SK-N-SH treated with all-trans-retinoic acid at 6 μM for 48 hours (cell line): ENCODE data around the gene SERPINA10.
A peak's percentile ranks its signal among the peaks of the same experiment; 100 is the strongest.

Source experiments
- ATAC-seq: fragments of 200-7000 bp; cut with Tn5 transposase; 3 replicates; pipeline ENCODE4 v1.9.1; 2020; ENCODE audit warnings: mild to moderate bottlenecking, moderate library complexity
- ARNTL ChIP-seq: fragments of 450-650 bp; formaldehyde crosslinking; IDR thresholded peaks from 2 replicates; pipeline ENCODE4 v1.5.0; 2020; ENCODE audit warnings: low read depth, mild to moderate bottlenecking, moderate library complexity, borderline replicate concordance
- BACH2 ChIP-seq: fragments of 250-450 bp; sonication (Bioruptor Pico); IDR thresholded peaks from 2 replicates; pipeline ENCODE4 v1.9.0; 2021; ENCODE audit warnings: mild to moderate bottlenecking, borderline replicate concordance
- CREB5 ChIP-seq: fragments of 250-450 bp; sonication (Bioruptor Pico); IDR thresholded peaks from 2 replicates; pipeline ENCODE4 v1.5.1; 2020; ENCODE audit warnings: low read depth, mild to moderate bottlenecking, moderate library complexity
- CSDC2 ChIP-seq: fragments of 250-450 bp; sonication (Bioruptor Pico); IDR thresholded peaks from 2 replicates; pipeline ENCODE4 v1.5.0; 2020; ENCODE audit warnings: mild to moderate bottlenecking, moderate library complexity
- ESRRG ChIP-seq: fragments of 250-450 bp; sonication (Bioruptor Pico); IDR thresholded peaks from 2 replicates; pipeline ENCODE4 v1.6.1; 2021; ENCODE audit warnings: mild to moderate bottlenecking
- GLIS3 ChIP-seq: fragments of 250-450 bp; sonication (Bioruptor Pico); IDR thresholded peaks from 2 replicates; pipeline ENCODE4 v1.5.0; 2020; ENCODE audit warnings: mild to moderate bottlenecking, moderate library complexity
- ISL1 ChIP-seq: fragments of 250-450 bp; sonication (Bioruptor Pico); IDR thresholded peaks from 2 replicates; pipeline ENCODE4 v2.1.2; 2022; ENCODE audit warnings: mild to moderate bottlenecking, moderate library complexity
- OSR1 ChIP-seq: fragments of 250-450 bp; sonication (Bioruptor Pico); IDR thresholded peaks from 2 replicates; pipeline ENCODE4 v1.8.0; 2022; ENCODE audit warnings: moderate library complexity, mild to moderate bottlenecking, inconsistent platforms
- PATZ1 ChIP-seq: fragments of 250-450 bp; sonication (Bioruptor Pico); IDR thresholded peaks from 2 replicates; pipeline ENCODE4 v1.8.0; 2020; ENCODE audit warnings: mild to moderate bottlenecking, moderate library complexity, borderline replicate concordance
- PPARA ChIP-seq: fragments of 250-450 bp; sonication (Bioruptor Pico); IDR thresholded peaks from 2 replicates; pipeline ENCODE4 v1.5.0; 2020; ENCODE audit warnings: mild to moderate bottlenecking, borderline replicate concordance
- SNAI2 ChIP-seq: fragments of 250-450 bp; sonication (Bioruptor Pico); IDR thresholded peaks from 2 replicates; pipeline ENCODE4 v1.5.0; 2020; ENCODE audit warnings: mild to moderate bottlenecking, moderate library complexity
- TCF4 ChIP-seq: fragments of 250-450 bp; sonication (Bioruptor Pico); IDR thresholded peaks from 2 replicates; pipeline ENCODE4 v1.8.0; 2021; ENCODE audit warnings: mild to moderate bottlenecking, moderate library complexity, borderline replicate concordance
- TOX ChIP-seq: fragments of 250-450 bp; sonication (Bioruptor Pico); IDR thresholded peaks from 2 replicates; pipeline ENCODE4 v1.8.0; 2021; ENCODE audit warnings: mild to moderate bottlenecking, moderate library complexity, borderline replicate concordance
- ZC3H10 ChIP-seq: fragments of 250-450 bp; sonication (Bioruptor Pico); IDR thresholded peaks from 2 replicates; pipeline ENCODE4 v1.5.1; 2021; ENCODE audit warnings: mild to moderate bottlenecking, moderate library complexity
- ZFP3 ChIP-seq: fragments of 250-450 bp; sonication (Bioruptor Pico); IDR thresholded peaks from 2 replicates; pipeline ENCODE4 v1.5.0; 2020; ENCODE audit warnings: mild to moderate bottlenecking, moderate library complexity
- ZFP30 ChIP-seq: fragments of 450-650 bp; formaldehyde crosslinking; IDR thresholded peaks from 2 replicates; pipeline ENCODE4 v1.5.0; 2022; ENCODE audit warnings: mild to moderate bottlenecking, moderate library complexity
- ZNF565 ChIP-seq: fragments of 450-650 bp; formaldehyde crosslinking; conservative IDR thresholded peaks from 2 replicates; pipeline ENCODE4 v1.5.0; 2020; ENCODE audit warnings: low read depth, mild to moderate bottlenecking, moderate library complexity
- ZNF70 ChIP-seq: fragments of 450-650 bp; formaldehyde crosslinking; IDR thresholded peaks from 2 replicates; pipeline ENCODE4 v1.5.0; 2020; ENCODE audit warnings: mild to moderate bottlenecking, moderate library complexity
- TF ChIP-seq, protein P1 (sequence below): fragments of 250-450 bp; sonication (Bioruptor Pico); IDR thresholded peaks from 2 replicates; pipeline ENCODE4 v1.8.0; 2021; ENCODE audit warnings: low read depth, mild to moderate bottlenecking, moderate library complexity, borderline replicate concordance
- TF ChIP-seq, protein P2 (sequence below): fragments of 250-450 bp; sonication (Bioruptor Pico); IDR thresholded peaks from 2 replicates; pipeline ENCODE4 v1.5.1; 2021; ENCODE audit warnings: mild to moderate bottlenecking, moderate library complexity

The SERPINA10 gene

GRCh38 chr14:94292872-94293577, at the start of gene SERPINA10:
Gene SERPINA10 (minus strand): TSS chr14:94293268. CDS start chr14:94290593, 2,675 bp downstream.
- ATAC-seq = 0 out of 3 replicates have a peak, but pooled peaks have one; percentile 24
- no peak for TF ChIP-seq ZNF70 (CRISPR knock-in tag)
- no peak for TF ChIP-seq ESRRG
- TF ChIP-seq CSDC2 (CRISPR knock-in tag) = no peak
- TF ChIP-seq OSR1 = no peak
- no peak for TF ChIP-seq TOX (CRISPR knock-in tag)
- TF ChIP-seq GLIS3 (CRISPR knock-in tag) = no peak
- TF ChIP-seq ZC3H10 (CRISPR knock-in tag) = no peak
- no peak for TF ChIP-seq ZNF565 (CRISPR knock-in tag)
- TF ChIP-seq TCF4 (CRISPR knock-in tag) = no peak
- TF ChIP-seq, protein P1, sequence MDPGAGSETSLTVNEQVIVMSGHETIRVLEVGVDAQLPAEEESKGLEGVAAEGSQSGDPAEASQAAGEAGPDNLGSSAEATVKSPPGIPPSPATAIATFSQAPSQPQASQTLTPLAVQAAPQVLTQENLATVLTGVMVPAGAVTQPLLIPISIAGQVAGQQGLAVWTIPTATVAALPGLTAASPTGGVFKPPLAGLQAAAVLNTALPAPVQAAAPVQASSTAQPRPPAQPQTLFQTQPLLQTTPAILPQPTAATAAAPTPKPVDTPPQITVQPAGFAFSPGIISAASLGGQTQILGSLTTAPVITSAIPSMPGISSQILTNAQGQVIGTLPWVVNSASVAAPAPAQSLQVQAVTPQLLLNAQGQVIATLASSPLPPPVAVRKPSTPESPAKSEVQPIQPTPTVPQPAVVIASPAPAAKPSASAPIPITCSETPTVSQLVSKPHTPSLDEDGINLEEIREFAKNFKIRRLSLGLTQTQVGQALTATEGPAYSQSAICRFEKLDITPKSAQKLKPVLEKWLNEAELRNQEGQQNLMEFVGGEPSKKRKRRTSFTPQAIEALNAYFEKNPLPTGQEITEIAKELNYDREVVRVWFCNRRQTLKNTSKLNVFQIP = no peak
- no peak for TF ChIP-seq ZFP3 (CRISPR knock-in tag)
- TF ChIP-seq, protein P2, sequence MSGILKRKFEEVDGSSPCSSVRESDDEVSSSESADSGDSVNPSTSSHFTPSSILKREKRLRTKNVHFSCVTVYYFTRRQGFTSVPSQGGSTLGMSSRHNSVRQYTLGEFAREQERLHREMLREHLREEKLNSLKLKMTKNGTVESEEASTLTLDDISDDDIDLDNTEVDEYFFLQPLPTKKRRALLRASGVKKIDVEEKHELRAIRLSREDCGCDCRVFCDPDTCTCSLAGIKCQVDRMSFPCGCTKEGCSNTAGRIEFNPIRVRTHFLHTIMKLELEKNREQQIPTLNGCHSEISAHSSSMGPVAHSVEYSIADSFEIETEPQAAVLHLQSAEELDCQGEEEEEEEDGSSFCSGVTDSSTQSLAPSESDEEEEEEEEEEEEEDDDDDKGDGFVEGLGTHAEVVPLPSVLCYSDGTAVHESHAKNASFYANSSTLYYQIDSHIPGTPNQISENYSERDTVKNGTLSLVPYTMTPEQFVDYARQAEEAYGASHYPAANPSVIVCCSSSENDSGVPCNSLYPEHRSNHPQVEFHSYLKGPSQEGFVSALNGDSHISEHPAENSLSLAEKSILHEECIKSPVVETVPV (CRISPR knock-in tag) = no peak

GRCh38 chr14:94342334-94342934, 49.4 kb upstream of the SERPINA10 start:
- peak; percentile 87 for ATAC-seq
- TF ChIP-seq TOX (CRISPR knock-in tag) (no peak), BACH2 (CRISPR knock-in tag) (no peak), CSDC2 (CRISPR knock-in tag) (no peak), ARNTL (no peak), ISL1 (CRISPR knock-in tag) (no peak), ZNF565 (CRISPR knock-in tag) (no peak), ZFP3 (CRISPR knock-in tag) (no peak), ZFP30 (CRISPR knock-in tag) (no peak), PPARA (no peak), CREB5 (CRISPR knock-in tag) (no peak), PATZ1 (no peak), SNAI2 (CRISPR knock-in tag) (no peak), ZC3H10 (CRISPR knock-in tag) (no peak)
- TF ChIP-seq, protein P1 = no peak
- TF ChIP-seq, protein P2 (CRISPR knock-in tag) = no peak
- TF ChIP-seq, all 23 proteins: peak for 0
